Measurements from ENCODE around the gene GSX2. TPM values are rescaled to one million over a fixed set of nuclear protein-coding genes. Genes with fewer than 3 reads are reported as not detected.

The GSX2 gene
- polyA plus RNA-seq, 2 donors, result not detected

DNA sequence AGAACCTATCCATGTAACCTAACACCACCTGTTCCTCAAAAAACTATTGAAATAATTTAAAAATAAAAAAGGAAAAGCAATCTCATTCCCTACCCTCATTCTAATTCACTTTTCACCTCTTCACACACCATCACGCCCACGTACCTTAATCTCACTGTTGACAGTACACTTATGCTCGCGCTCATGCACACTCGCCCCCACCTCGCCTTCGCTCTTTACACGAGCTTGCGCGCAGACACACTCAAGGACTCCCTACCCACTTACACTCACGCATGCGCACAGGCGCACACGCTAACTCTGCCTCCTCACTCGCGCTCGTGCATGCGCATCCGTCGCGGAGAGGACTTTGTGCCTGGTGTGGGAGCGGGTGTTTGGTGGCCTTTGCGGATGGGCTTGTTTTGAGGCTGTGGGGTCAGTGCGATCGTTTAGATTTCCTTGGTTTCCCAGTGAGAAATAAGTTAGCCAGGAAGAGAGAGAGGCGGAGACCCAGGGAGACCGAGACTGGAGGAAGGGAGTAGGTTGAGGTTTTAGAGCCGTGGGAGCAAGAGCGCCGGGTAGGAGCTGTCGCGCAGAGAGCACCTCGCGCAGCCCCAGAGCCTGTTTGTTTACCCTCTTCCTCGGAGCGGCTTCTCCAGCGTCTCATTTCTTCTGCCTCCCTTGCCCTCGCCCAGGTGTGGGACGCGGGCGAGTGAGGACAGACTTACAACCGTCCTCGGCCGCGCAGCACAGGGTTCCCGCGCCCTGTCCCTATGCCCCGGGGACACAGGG lies 8.1 kb upstream of the GSX2 start:
- 1% methylated on average over 48 of the region's 48 CpGs for WGBS, 2 donors

GRCh38 chr4:54092405-54093323 lies 7.3 kb upstream of the GSX2 start:
- H3K9me3 ChIP-seq (ENCODE audit: control insufficient read depth in 2 of 2, insufficient read depth in 1 of 2, low read depth in 1 of 2, low read length in 1 of 2), result no peaks in the 10 kb centered on the region
- no peak overlapping the region for H3K27ac ChIP-seq (ENCODE audit: low read depth in 2 of 2, low read length in 1 of 2)
- H3K36me3 ChIP-seq (ENCODE audit: control insufficient read depth in 2 of 2, insufficient read depth in 2 of 2, low read length in 1 of 2), result no peaks in the 10 kb centered on the region
- H3K27me3 ChIP-seq (ENCODE audit: control insufficient read depth in 1 of 2, insufficient read depth in 2 of 2, low read length in 2 of 2), result peaks cover 9 to 14% of the 10 kb centered on the region in 2 donors
- peaks cover 0 to 2% of the 10 kb centered on the region in 2 donors for H3K4me1 ChIP-seq (ENCODE audit: control insufficient read depth in 2 of 2, insufficient read depth in 2 of 2, low read length in 1 of 2)
- 27 to 35% methylated on average over 13 of the region's 13 CpGs for WGBS, 2 donors
- H3K4me3 ChIP-seq (ENCODE audit: low read depth in 1 of 2, low read length in 2 of 2), result peak overlapping the region; percentile 50 to 53

More for the DNA sequence above, 8.1 kb upstream of the GSX2 start:
- H3K36me3 ChIP-seq (ENCODE audit: control insufficient read depth in 2 of 2, insufficient read depth in 2 of 2, low read length in 1 of 2), result no peaks in the 10 kb centered on the region
- H3K4me3 ChIP-seq (ENCODE audit: low read depth in 1 of 2, low read length in 2 of 2), result peak overlapping the region; percentile 50 to 53
- H3K27me3 ChIP-seq (ENCODE audit: control insufficient read depth in 1 of 2, insufficient read depth in 2 of 2, low read length in 2 of 2), result peaks cover 4 to 11% of the 10 kb centered on the region in 2 donors
- H3K9me3 ChIP-seq (ENCODE audit: control insufficient read depth in 2 of 2, insufficient read depth in 1 of 2, low read depth in 1 of 2, low read length in 1 of 2), result no peaks in the 10 kb centered on the region
- peaks cover 0 to 2% of the 10 kb centered on the region in 2 donors for H3K4me1 ChIP-seq (ENCODE audit: control insufficient read depth in 2 of 2, insufficient read depth in 2 of 2, low read length in 1 of 2)
- peak overlapping the region; percentile 52 to 53 for H3K27ac ChIP-seq (ENCODE audit: low read depth in 2 of 2, low read length in 1 of 2)

DNA sequence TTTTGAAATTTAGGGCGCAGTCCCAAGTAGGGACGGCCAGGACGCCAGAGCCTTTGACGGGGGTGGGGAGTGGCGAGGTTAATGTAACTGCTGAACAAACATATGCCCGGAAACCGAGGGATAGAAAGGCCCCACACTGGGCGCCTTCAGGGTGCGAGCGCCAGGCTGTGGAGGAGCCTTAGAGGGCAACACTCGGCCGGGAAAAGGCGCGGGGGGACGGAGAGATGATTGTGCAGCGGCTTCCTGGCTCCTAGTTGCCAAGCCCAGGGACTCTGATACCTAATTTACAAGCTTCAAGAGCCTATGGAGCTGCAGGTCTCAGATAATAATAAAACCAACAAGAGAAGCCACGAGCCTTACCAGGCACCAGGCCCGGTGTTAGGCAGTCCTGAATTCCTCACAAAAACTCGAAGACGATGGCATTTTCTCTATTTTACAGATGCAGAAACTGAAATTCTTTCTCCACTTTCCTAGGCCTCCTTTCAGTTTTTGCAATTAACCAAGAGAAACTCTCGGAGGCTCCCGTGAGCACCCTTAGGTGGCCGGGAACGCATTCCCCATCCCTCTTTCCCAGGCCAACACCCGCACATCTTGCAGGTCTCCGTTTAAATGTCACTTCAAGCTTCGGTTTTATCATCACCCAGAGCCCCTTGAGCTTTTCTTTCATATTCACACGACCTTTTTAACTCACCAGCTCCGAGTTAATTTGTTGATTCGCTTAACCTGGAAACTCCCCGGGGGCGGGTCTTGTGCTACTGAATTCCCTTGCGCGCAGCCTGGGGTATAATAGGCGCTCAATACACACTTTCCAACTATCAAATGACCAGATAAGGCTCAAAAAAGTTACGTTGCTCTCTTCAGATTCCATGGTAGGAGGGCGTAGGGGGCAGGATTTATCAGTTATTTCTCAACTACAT lies 6.4 kb upstream of the GSX2 start:
- H3K27me3 ChIP-seq (ENCODE audit: control insufficient read depth in 1 of 2, insufficient read depth in 2 of 2, low read length in 2 of 2), result peaks cover 10 to 14% of the 10 kb centered on the region in 2 donors
- peaks cover 0 to 2% of the 10 kb centered on the region in 2 donors for H3K4me1 ChIP-seq (ENCODE audit: control insufficient read depth in 2 of 2, insufficient read depth in 2 of 2, low read length in 1 of 2)
- 29 to 44% methylated on average over 37 of the region's 37 CpGs for WGBS, 2 donors
- no peak overlapping the region for H3K4me3 ChIP-seq (ENCODE audit: low read depth in 1 of 2, low read length in 2 of 2)
- H3K36me3 ChIP-seq (ENCODE audit: control insufficient read depth in 2 of 2, insufficient read depth in 2 of 2, low read length in 1 of 2), result no peaks in the 10 kb centered on the region
- no peak overlapping the region for H3K27ac ChIP-seq (ENCODE audit: low read depth in 2 of 2, low read length in 1 of 2)
- H3K9me3 ChIP-seq (ENCODE audit: control insufficient read depth in 2 of 2, insufficient read depth in 1 of 2, low read depth in 1 of 2, low read length in 1 of 2), result no peaks in the 10 kb centered on the region

DNA sequence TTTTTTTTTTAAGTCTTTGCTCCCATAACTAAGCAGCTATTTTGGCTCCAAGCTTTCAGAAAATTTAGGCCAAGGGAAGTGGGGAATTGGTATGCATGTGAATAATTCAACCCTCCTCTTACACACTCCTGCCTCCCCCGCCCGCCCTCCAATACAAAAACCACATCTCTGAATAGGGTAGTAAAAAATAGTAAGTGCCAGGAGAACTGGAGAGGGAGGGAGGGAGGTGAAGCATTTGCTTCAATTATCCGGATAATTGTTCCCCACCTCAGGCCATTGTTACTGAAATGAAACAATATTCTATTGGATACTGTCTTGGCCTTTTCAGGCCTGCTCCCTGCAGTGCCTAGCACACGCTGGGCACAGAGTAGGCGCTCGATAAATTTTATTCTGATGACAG lies 5.5 kb upstream of the GSX2 start:
- H3K27me3 ChIP-seq (ENCODE audit: control insufficient read depth in 1 of 2, insufficient read depth in 2 of 2, low read length in 2 of 2), result peaks cover 14 to 17% of the 10 kb centered on the region in 2 donors

DNA sequence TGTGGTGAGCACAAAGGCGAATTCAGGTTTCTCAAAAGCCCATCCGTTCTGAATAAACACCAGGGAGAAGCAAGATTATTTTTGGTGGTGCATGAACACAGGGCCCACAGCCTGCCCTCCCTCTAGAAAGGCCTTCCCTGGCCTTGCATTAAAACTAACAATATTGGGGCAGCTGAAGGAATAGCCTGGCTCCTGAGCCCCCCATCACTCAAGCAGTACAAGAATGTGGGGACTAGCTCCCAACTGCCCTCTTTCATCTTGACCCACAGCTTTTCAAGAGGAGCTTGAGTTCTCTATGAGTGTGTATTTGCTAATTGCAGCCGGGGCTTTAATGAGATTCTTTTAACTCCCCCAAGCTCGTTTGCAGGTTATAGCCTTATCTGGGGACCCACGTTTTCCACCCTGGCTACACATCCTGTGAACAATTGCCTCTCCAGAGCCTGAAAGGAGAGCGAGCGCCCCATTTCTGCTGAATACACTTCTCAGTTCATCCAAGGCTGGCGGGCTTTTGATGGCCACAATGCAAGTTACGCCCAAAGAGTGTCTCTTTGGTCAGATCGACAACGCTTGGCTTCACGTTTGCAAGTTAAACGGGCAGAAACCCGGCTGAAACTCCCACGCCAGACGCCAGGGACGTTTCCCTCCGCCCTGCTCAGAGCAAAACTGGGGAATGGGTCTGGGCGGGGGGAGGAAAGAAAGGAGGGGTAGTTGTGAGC lies 4.7 kb upstream of the GSX2 start:
- Histone ChIP-seq H3K27ac (ENCODE audit: low read depth in 2 of 2, low read length in 1 of 2) (no peak overlapping the region), H3K9me3 (ENCODE audit: control insufficient read depth in 2 of 2, insufficient read depth in 1 of 2, low read depth in 1 of 2, low read length in 1 of 2) (no peaks in the 10 kb centered on the region), H3K36me3 (ENCODE audit: control insufficient read depth in 2 of 2, insufficient read depth in 2 of 2, low read length in 1 of 2) (no peaks in the 10 kb centered on the region), H3K27me3 (ENCODE audit: control insufficient read depth in 1 of 2, insufficient read depth in 2 of 2, low read length in 2 of 2) (peaks cover 14 to 24% of the 10 kb centered on the region in 2 donors), H3K4me3 (ENCODE audit: low read depth in 1 of 2, low read length in 2 of 2) (no peak overlapping the region), H3K4me1 (ENCODE audit: control insufficient read depth in 2 of 2, insufficient read depth in 2 of 2, low read length in 1 of 2) (peaks cover 10% of the 10 kb centered on the region in 2 donors)
- 35 to 52% methylated on average over 19 of the region's 19 CpGs for WGBS, 2 donors

More for the DNA sequence above, 5.5 kb upstream of the GSX2 start:
- WGBS, 2 donors, result 55 to 78% methylated on average over 6 of the region's 6 CpGs
- no peak overlapping the region for H3K4me3 ChIP-seq (ENCODE audit: low read depth in 1 of 2, low read length in 2 of 2)
- H3K4me1 ChIP-seq (ENCODE audit: control insufficient read depth in 2 of 2, insufficient read depth in 2 of 2, low read length in 1 of 2), result peaks cover 2 to 3% of the 10 kb centered on the region in 2 donors
- H3K36me3 ChIP-seq (ENCODE audit: control insufficient read depth in 2 of 2, insufficient read depth in 2 of 2, low read length in 1 of 2), result no peaks in the 10 kb centered on the region
- no peaks in the 10 kb centered on the region for H3K9me3 ChIP-seq (ENCODE audit: control insufficient read depth in 2 of 2, insufficient read depth in 1 of 2, low read depth in 1 of 2, low read length in 1 of 2)
- no peak overlapping the region for H3K27ac ChIP-seq (ENCODE audit: low read depth in 2 of 2, low read length in 1 of 2)

DNA sequence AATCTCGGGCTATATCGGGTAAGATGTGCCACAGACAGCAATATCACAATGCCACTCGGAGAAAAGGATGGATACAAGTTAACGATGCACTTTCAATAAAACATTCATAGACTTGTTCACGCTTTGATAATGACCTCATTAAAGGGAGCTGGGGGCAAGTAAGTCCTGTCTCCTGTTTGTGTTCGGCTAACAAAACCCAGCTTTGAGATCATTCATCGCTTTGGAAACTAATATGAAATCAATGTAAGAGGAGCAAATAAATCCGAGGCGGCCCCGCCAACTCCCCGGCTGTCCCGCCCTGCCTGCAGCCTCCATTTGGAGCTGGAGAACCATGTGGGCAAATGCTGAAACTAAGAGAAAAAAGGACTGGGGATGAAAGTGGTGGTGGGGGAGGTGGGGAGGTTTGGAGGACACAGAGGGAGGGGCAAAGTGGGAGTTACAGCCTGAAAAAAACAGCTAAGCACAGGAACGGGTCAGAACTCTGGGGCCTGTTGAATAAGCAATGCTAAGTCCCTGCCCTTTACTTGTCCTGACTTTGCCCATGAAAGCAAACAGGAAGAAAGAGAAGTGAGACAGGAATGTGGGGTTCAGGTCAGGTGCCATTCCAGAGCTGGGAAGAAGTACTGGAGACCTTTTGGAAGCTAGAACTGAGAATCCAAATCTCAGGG lies 3.5 kb upstream of the GSX2 start:
- H3K27me3 ChIP-seq (ENCODE audit: control insufficient read depth in 1 of 2, insufficient read depth in 2 of 2, low read length in 2 of 2), result peaks cover 17 to 29% of the 10 kb centered on the region in 2 donors

DNA sequence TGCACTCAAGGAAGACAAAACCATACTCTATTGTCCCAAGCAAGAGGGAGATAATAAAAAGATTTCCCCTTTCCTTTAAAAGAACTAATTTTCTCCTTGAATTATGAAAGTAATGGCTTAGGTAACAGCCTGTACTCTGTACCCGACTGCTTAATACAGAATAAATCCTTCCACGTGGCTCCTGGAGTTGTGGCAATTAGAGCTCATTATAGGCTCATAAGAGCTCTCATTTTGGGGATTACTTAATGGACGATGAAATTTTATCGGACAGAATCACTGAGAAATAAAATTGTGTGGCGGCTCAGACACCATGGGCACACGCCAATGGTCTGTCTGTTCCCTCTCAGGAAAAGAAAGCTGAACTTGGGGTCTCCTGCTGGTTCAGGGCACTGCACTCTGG lies 2.8 kb upstream of the GSX2 start:
- Histone ChIP-seq H3K36me3 (ENCODE audit: control insufficient read depth in 2 of 2, insufficient read depth in 2 of 2, low read length in 1 of 2) (no peaks in the 10 kb centered on the region), H3K4me1 (ENCODE audit: control insufficient read depth in 2 of 2, insufficient read depth in 2 of 2, low read length in 1 of 2) (peaks cover 15 to 18% of the 10 kb centered on the region in 2 donors), H3K9me3 (ENCODE audit: control insufficient read depth in 2 of 2, insufficient read depth in 1 of 2, low read depth in 1 of 2, low read length in 1 of 2) (no peaks in the 10 kb centered on the region), H3K4me3 (ENCODE audit: low read depth in 1 of 2, low read length in 2 of 2) (no peak overlapping the region), H3K27ac (ENCODE audit: low read depth in 2 of 2, low read length in 1 of 2) (no peak overlapping the region), H3K27me3 (ENCODE audit: control insufficient read depth in 1 of 2, insufficient read depth in 2 of 2, low read length in 2 of 2) (peaks cover 17 to 29% of the 10 kb centered on the region in 2 donors)
- 61 to 70% methylated on average over 6 of the region's 6 CpGs for WGBS, 2 donors

More for the DNA sequence above, 3.5 kb upstream of the GSX2 start:
- Histone ChIP-seq H3K4me3 (ENCODE audit: low read depth in 1 of 2, low read length in 2 of 2) (no peak overlapping the region), H3K4me1 (ENCODE audit: control insufficient read depth in 2 of 2, insufficient read depth in 2 of 2, low read length in 1 of 2) (peaks cover 12 to 19% of the 10 kb centered on the region in 2 donors), H3K36me3 (ENCODE audit: control insufficient read depth in 2 of 2, insufficient read depth in 2 of 2, low read length in 1 of 2) (no peaks in the 10 kb centered on the region), H3K27ac (ENCODE audit: low read depth in 2 of 2, low read length in 1 of 2) (no peak overlapping the region), H3K9me3 (ENCODE audit: control insufficient read depth in 2 of 2, insufficient read depth in 1 of 2, low read depth in 1 of 2, low read length in 1 of 2) (no peaks in the 10 kb centered on the region)
- 34 to 53% methylated on average over 13 of the region's 13 CpGs for WGBS, 2 donors

GRCh38 chr4:54098375-54098774 lies 1.6 kb upstream of the GSX2 start:
- H3K27me3 ChIP-seq (ENCODE audit: control insufficient read depth in 1 of 2, insufficient read depth in 2 of 2, low read length in 2 of 2), result peaks cover 21 to 29% of the 10 kb centered on the region in 2 donors

More at GRCh38 chr4:54098375-54098774, 1.6 kb upstream of the GSX2 start:
- Histone ChIP-seq H3K4me1 (ENCODE audit: control insufficient read depth in 2 of 2, insufficient read depth in 2 of 2, low read length in 1 of 2) (peaks cover 15 to 18% of the 10 kb centered on the region in 2 donors), H3K9me3 (ENCODE audit: control insufficient read depth in 2 of 2, insufficient read depth in 1 of 2, low read depth in 1 of 2, low read length in 1 of 2) (no peaks in the 10 kb centered on the region), H3K27ac (ENCODE audit: low read depth in 2 of 2, low read length in 1 of 2) (no peak overlapping the region), H3K36me3 (ENCODE audit: control insufficient read depth in 2 of 2, insufficient read depth in 2 of 2, low read length in 1 of 2) (no peaks in the 10 kb centered on the region), H3K4me3 (ENCODE audit: low read depth in 1 of 2, low read length in 2 of 2) (no peak overlapping the region)
- 34 to 51% methylated on average over 5 of the region's 5 CpGs for WGBS, 2 donors
